GM19372 (cell line): ENCODE data around the gene SEMA6A.

ENCODE experiments used
- ATAC-seq: cut with Tn5 transposase; IDR thresholded peaks from one replicate; pipeline ENCODE4 v1.9.1; 2021; ENCODE audit warnings: mild to moderate bottlenecking, low read depth, moderate library complexity; ENCODE audit not compliant: unreplicated experiment

SEMA6A gene

GRCh38 chr5:116442931-116443551 is 131.6 kb downstream of the SEMA6A start:
- no peak for ATAC-seq

GRCh38 chr5:116442095-116442534 is 132.5 kb downstream of the SEMA6A start:
- no peak for ATAC-seq

- ATAC-seq, result no peak
These were observed 133.4 kb downstream of the SEMA6A start for GRCh38 chr5:116441223-116441622.

GRCh38 chr5:116440457-116441001 is 134.1 kb downstream of the SEMA6A start:
- ATAC-seq, result no peak

GRCh38 chr5:116439905-116440304 is 134.7 kb downstream of the SEMA6A start:
- no peak for ATAC-seq

- ATAC-seq, result no peak
These were observed 135.6 kb downstream of the SEMA6A start for GRCh38 chr5:116438979-116439554.

GRCh38 chr5:116437922-116438578 is 136.6 kb downstream of the SEMA6A start:
- ATAC-seq, result no peak

- ATAC-seq, result no peak
These were observed 137.3 kb downstream of the SEMA6A start for GRCh38 chr5:116437351-116437705.

GRCh38 chr5:116436674-116437350 is 137.8 kb downstream of the SEMA6A start:
- ATAC-seq, result no peak

- ATAC-seq, result no peak
These were observed 145.7 kb downstream of the SEMA6A start for GRCh38 chr5:116428966-116429365.

- no peak for ATAC-seq
These were observed 146.2 kb downstream of the SEMA6A start for GRCh38 chr5:116428413-116428812.

- ATAC-seq, result no peak
These were observed 149.7 kb downstream of the SEMA6A start for GRCh38 chr5:116424951-116425350.

GRCh38 chr5:116424258-116424615 is 150.4 kb downstream of the SEMA6A start:
- ATAC-seq, result no peak

- no peak for ATAC-seq
These were observed 150.9 kb downstream of the SEMA6A start for GRCh38 chr5:116423587-116424257.

- ATAC-seq, result no peak
These were observed 151.5 kb downstream of the SEMA6A start for GRCh38 chr5:116423141-116423540.

- ATAC-seq, result no peak
These were observed 153.5 kb downstream of the SEMA6A start for GRCh38 chr5:116421080-116421629.

- no peak for ATAC-seq
These were observed 154.1 kb downstream of the SEMA6A start for GRCh38 chr5:116420540-116420939.

- no peak for ATAC-seq
These were observed 155.4 kb downstream of the SEMA6A start for GRCh38 chr5:116419258-116419657.

- ATAC-seq, result no peak
These were observed 155.8 kb downstream of the SEMA6A start for GRCh38 chr5:116418774-116419173.

GRCh38 chr5:116418016-116418415 is 156.6 kb downstream of the SEMA6A start:
- ATAC-seq, result no peak
